Endothelial cell of umbilical vein (primary cell): ENCODE data around the gene PADI1. TPM values are rescaled to one million over a fixed set of nuclear protein-coding genes. Genes with fewer than 3 reads are reported as not detected.

Experiments
- BruUV-seq: library from RNA; stranded (reverse); fragments of 400-500 nt; replicated peaks from 2 replicates; lab custom pipeline; 2021; lab: Mats Ljungman, UMichigan
- CTCF ChIA-PET: fragments of 300-600, 350-600 bp; sonication (Branson Sonifier 250); formaldehyde crosslinking; loops from one replicate; lab custom pipeline; 2021; ENCODE audit warnings: antibody characterized with exemption, inconsistent platforms; lab: Charles Lee
- POLR2A ChIA-PET: fragments of 300-600, 350-600 bp; sonication (Branson Sonifier 250); formaldehyde crosslinking; loops from one replicate; lab custom pipeline; 2021; ENCODE audit warnings: antibody characterized with exemption, inconsistent platforms; lab: Charles Lee
- DNase-seq: peaks from one replicate; pipeline ENCODE4 v3.0.0-alpha.2; 2011; ENCODE audit warnings: low read depth, low spot score
- FAIRE-seq: peaks from 2 replicates; lab custom pipeline; 2011; peaks lifted over from hg19 to GRCh38; lab: Jason Lieb, UNC
- H2AFZ ChIP-seq: 2 replicates; pipeline ENCODE4 v1.6.0; 2012; ENCODE audit warnings: low read depth, low read length, control low read depth, inconsistent platforms
- H3K27ac ChIP-seq: 2 replicates; pipeline ENCODE4 v1.5.1; 2011; ENCODE audit warnings: low read depth, mild to moderate bottlenecking, control low read depth, low read length, moderate library complexity; ENCODE audit not compliant: insufficient read depth
- H3K27me3 ChIP-seq, 2 experiments: 2 replicates each; pipeline versions ENCODE4 v1.6.0 to v1.6.1; 2011; ENCODE audit warnings: low read length in 2 of 2, mixed read lengths in 1 of 2; ENCODE audit not compliant: control insufficient read depth in 2 of 2, insufficient read depth in 2 of 2
- H3K36me3 ChIP-seq, 2 experiments: 2 replicates in 1 of 2; 3 replicates in 1 of 2; pipeline ENCODE4 v1.5.1; 2011; ENCODE audit warnings: low read length in 2 of 2, mild to moderate bottlenecking in 1 of 2, moderate library complexity in 1 of 2; ENCODE audit not compliant: control insufficient read depth in 2 of 2, insufficient read depth in 2 of 2; ENCODE audit errors: extremely low read depth in 1 of 2
- H3K4me1 ChIP-seq: 3 replicates; pipeline ENCODE4 v1.5.1; 2011; ENCODE audit warnings: mild to moderate bottlenecking, low read length; ENCODE audit not compliant: control insufficient read depth, insufficient read depth; ENCODE audit errors: extremely low read depth
- H3K4me2 ChIP-seq: 2 replicates; pipeline ENCODE4 v1.6.1; 2011; ENCODE audit warnings: low read length, control low read depth, mixed read lengths; ENCODE audit not compliant: insufficient read depth
- H3K4me3 ChIP-seq, 3 experiments: fragments of 200-600 bp in 1 of 3; sonication (generic), shearing (Covaris generic) in 1 of 3; replicated peaks in 1 of 3; 2 replicates each; pipeline ENCODE4 v1.5.1; 2011 to 2016; ENCODE audit warnings: control low read depth in 3 of 3, low read length in 3 of 3, mild to moderate bottlenecking in 2 of 3, inconsistent platforms in 1 of 3, low read depth in 1 of 3, moderate library complexity in 1 of 3; ENCODE audit not compliant: insufficient read depth in 1 of 3
- H3K79me2 ChIP-seq: 2 replicates; pipeline ENCODE4 v1.6.0; 2012; ENCODE audit warnings: low read length, inconsistent platforms; ENCODE audit not compliant: control insufficient read depth, insufficient read depth
- H3K9ac ChIP-seq: replicated peaks from 2 replicates; pipeline ENCODE3; 2011; ENCODE audit warnings: low read length, control low read depth; ENCODE audit not compliant: insufficient read depth; ENCODE audit errors: extremely low read depth
- H3K9me1 ChIP-seq: replicated peaks from 3 replicates; pipeline ENCODE4 v1.6.0; 2011; ENCODE audit warnings: mild to moderate bottlenecking, low read length; ENCODE audit not compliant: control insufficient read depth, insufficient read depth; ENCODE audit errors: extremely low read depth
- H3K9me3 ChIP-seq: replicated peaks from 2 replicates; pipeline ENCODE4 v1.5.1; 2012; ENCODE audit warnings: low read length, inconsistent platforms; ENCODE audit not compliant: control insufficient read depth, insufficient read depth
- H4K20me1 ChIP-seq: replicated peaks from 2 replicates; pipeline ENCODE3; 2011; ENCODE audit warnings: mild to moderate bottlenecking, low read length; ENCODE audit not compliant: control insufficient read depth, insufficient read depth; ENCODE audit errors: extremely low read depth
- EZH2 ChIP-seq: IDR thresholded peaks from 2 replicates; pipeline ENCODE4 v1.6.1; 2012; ENCODE audit warnings: borderline replicate concordance, low read depth, mild to moderate bottlenecking, moderate library complexity, low read length, inconsistent platforms; ENCODE audit not compliant: severe bottlenecking
- FOS ChIP-seq: IDR thresholded peaks from 2 replicates; pipeline ENCODE4 v1.6.1; 2011; ENCODE audit warnings: mild to moderate bottlenecking, low read length, moderate library complexity, borderline replicate concordance; ENCODE audit not compliant: insufficient read depth
- GATA2 ChIP-seq: IDR thresholded peaks from 2 replicates; pipeline ENCODE4 v1.7.0; 2011; ENCODE audit warnings: low read depth, mild to moderate bottlenecking, moderate library complexity, mixed read lengths, low read length; ENCODE audit not compliant: insufficient read length, insufficient read depth
- JUN ChIP-seq: IDR thresholded peaks from 2 replicates; pipeline ENCODE4 v1.6.1; 2011; ENCODE audit warnings: borderline replicate concordance, low read depth; ENCODE audit not compliant: insufficient read length, insufficient read depth
- MAX ChIP-seq: IDR thresholded peaks from 2 replicates; pipeline ENCODE4 v1.6.1; 2011; ENCODE audit not compliant: insufficient read depth, insufficient read length
- MYC ChIP-seq: IDR thresholded peaks from one replicate; pipeline ENCODE4 v1.6.1; 2011; ENCODE audit warnings: mild to moderate bottlenecking, low read depth, low read length
- POLR2A ChIP-seq: IDR thresholded peaks from 2 replicates; pipeline ENCODE4 v1.6.1; 2012; ENCODE audit warnings: low read depth, mild to moderate bottlenecking, control low read depth, low read length
- POLR2AphosphoS5 ChIP-seq: IDR thresholded peaks from 2 replicates; pipeline ENCODE4 v1.6.1; 2012; ENCODE audit warnings: low read depth, mild to moderate bottlenecking, control low read depth, low read length, moderate library complexity; ENCODE audit not compliant: insufficient read depth
- dilution Hi-C: fragments of 300-500 bp; cut with MboI; formaldehyde crosslinking; loops from one replicate; pipeline ENCODE4 v1.15.0; 2019; ENCODE audit warnings: low sequenced_read_pairs; ENCODE audit not compliant: extremely low pct_ligation_motif_present
- intact Hi-C: fragments of 100-400 bp; cut with micrococcal nuclease; formaldehyde crosslinking; loops from one replicate; pipeline ENCODE4 v1.10.0; 2022
- polyA plus RNA-seq, 4 experiments: library from polyadenylated mRNA; depleted of rRNA in 3 of 4; stranded (reverse) in 3 of 4; unstranded in 1 of 4; fragments of >200 nt; gene quantifications; 2 replicates each; pipeline versions ENCODE4 v1.2.1 to v1.2.3, GENCODE V29; 2011 to 2012; ENCODE audit warnings: missing spikeins in 1 of 4
- total RNA-seq: library from RNA; stranded (reverse); gene quantifications from 2 replicates; pipeline ENCODE4 v1.2.3, GENCODE V29; 2021
- TF ChIP-seq, protein P1 (sequence below), 2 donors: IDR thresholded peaks; 1 replicate in 1 of 2; 2 replicates in 1 of 2; pipeline ENCODE4 v1.5.1; 2011; ENCODE audit warnings: low read length in 2 of 2, mild to moderate bottlenecking in 2 of 2, moderate library complexity in 2 of 2, control low read depth in 1 of 2, inconsistent platforms in 1 of 2, low read depth in 1 of 2; ENCODE audit not compliant: insufficient read depth in 1 of 2; ENCODE audit errors: extremely low read depth in 1 of 2

PADI1 gene
- total and polyA plus RNA-seq, 2 donors (not counting 3 experiments of a cell fraction or from before 2014, with no cell fraction given) = 0.01 TPM; not detected in 1

DNA sequence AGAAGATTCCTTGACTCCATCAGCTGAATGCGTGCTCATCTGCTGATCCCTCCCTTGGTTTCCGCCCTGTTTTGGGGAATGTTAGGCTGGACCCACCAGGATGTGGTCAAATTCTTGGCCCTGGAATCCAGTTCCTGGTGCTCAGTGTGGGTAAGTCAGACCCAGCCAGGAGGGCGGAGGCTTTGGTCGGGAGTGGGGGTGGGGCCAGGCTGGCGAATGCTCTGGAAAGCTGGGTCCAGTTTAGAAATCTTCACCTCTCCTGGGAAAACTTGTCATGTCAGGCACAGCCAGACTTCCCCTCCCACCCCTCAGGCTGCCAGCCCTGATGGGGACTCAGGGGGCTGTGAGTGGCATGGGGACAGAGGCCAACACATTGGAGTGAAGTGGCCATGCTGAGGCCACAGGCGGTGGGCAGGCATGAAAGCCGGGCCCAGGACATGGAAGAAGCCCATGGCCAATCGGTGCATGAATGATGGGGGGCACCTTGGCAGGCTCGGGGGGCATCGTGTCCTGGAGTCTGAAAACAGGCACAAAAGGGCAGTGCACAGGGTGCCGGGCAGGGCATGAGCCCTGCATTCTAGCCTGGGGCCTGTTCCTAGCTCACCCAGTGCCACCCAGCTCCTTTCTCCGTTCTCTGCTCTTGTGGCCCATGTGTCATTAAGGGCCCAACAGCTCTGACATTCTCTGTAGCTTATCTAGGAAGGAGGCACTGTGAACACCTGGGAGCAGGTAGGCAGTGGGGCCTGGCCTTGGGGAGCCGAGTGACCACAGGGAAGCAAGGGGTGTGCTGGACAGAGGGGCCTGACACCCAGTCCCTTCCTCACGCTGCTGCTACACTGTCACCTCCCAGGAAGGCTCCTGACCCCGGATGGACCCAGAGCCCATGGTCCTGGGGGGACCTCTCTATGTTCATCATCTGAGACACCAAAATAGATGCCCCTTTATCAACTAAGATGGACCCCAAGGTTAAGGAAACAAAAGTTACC is 14.6 kb upstream of the PADI1 start:
- no peaks in the 10 kb centered on the region for H3K36me3 ChIP-seq
- FAIRE-seq (no peak), DNase-seq (no peak)
- H3K9me1 ChIP-seq = no peaks in the 10 kb centered on the region
- no peaks in the 10 kb centered on the region for H4K20me1 ChIP-seq
- ChIA-PET POLR2A (no interaction called here), CTCF (no interaction called here)
- no peaks in the 10 kb centered on the region for H3K9me3 ChIP-seq
- no peak overlapping the region for H3K27ac ChIP-seq
- no peaks in the 10 kb centered on the region for H3K27me3 ChIP-seq
- no peak overlapping the region for H2AFZ ChIP-seq
- TF ChIP-seq FOS (no peak), MYC (no peak), POLR2A (no peak), MAX (no peak), GATA2 (no peak), JUN (no peak), EZH2 (no peak), POLR2AphosphoS5 (no peak)
- TF ChIP-seq, protein P1, sequence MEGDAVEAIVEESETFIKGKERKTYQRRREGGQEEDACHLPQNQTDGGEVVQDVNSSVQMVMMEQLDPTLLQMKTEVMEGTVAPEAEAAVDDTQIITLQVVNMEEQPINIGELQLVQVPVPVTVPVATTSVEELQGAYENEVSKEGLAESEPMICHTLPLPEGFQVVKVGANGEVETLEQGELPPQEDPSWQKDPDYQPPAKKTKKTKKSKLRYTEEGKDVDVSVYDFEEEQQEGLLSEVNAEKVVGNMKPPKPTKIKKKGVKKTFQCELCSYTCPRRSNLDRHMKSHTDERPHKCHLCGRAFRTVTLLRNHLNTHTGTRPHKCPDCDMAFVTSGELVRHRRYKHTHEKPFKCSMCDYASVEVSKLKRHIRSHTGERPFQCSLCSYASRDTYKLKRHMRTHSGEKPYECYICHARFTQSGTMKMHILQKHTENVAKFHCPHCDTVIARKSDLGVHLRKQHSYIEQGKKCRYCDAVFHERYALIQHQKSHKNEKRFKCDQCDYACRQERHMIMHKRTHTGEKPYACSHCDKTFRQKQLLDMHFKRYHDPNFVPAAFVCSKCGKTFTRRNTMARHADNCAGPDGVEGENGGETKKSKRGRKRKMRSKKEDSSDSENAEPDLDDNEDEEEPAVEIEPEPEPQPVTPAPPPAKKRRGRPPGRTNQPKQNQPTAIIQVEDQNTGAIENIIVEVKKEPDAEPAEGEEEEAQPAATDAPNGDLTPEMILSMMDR (IDR thresholded peaks at IDR 0.05; ENCODE audit: extremely low read depth in 1 of 2, insufficient read depth in 1 of 2, low read depth in 1 of 2, low read length in 2 of 2) = no peak
- no peak overlapping the region for H3K4me2 ChIP-seq
- no peak overlapping the region for H3K4me3 ChIP-seq
- intact Hi-C loops = no loop called here
- BruUV-seq = no TSS peak
- H3K79me2 ChIP-seq = no peaks in the 10 kb centered on the region
- dilution Hi-C loops = no loop called here
- no peaks in the 10 kb centered on the region for H3K4me1 ChIP-seq
- H3K9ac ChIP-seq = no peak overlapping the region
